IPS-18a (cell line): ENCODE data around the gene PPP1R13B.

Experiments used
- H3K27ac ChIP-seq: one replicate; pipeline ENCODE4 v1.5.1; 2013; ENCODE audit warnings: low read length
- H3K27me3 ChIP-seq: one replicate; pipeline ENCODE4 v1.6.1; 2013; ENCODE audit warnings: mild to moderate bottlenecking, low read length; ENCODE audit not compliant: control insufficient read depth, insufficient read depth
- H3K36me3 ChIP-seq: one replicate; pipeline ENCODE4 v1.6.1; 2013; ENCODE audit warnings: low read depth, low read length; ENCODE audit not compliant: control insufficient read depth
- H3K4me1 ChIP-seq: one replicate; pipeline ENCODE4 v1.6.1; 2013; ENCODE audit warnings: low read depth, low read length; ENCODE audit not compliant: control insufficient read depth
- H3K4me3 ChIP-seq: one replicate; pipeline ENCODE4 v1.5.1; 2013; ENCODE audit warnings: low read length
- H3K9ac ChIP-seq: one replicate; pipeline ENCODE4 v1.6.1; 2013; ENCODE audit warnings: mild to moderate bottlenecking, low read length, moderate library complexity
- H3K9me3 ChIP-seq: one replicate; pipeline ENCODE4 v1.6.1; 2013; ENCODE audit warnings: low read depth, low read length; ENCODE audit not compliant: control insufficient read depth

PPP1R13B gene

DNA sequence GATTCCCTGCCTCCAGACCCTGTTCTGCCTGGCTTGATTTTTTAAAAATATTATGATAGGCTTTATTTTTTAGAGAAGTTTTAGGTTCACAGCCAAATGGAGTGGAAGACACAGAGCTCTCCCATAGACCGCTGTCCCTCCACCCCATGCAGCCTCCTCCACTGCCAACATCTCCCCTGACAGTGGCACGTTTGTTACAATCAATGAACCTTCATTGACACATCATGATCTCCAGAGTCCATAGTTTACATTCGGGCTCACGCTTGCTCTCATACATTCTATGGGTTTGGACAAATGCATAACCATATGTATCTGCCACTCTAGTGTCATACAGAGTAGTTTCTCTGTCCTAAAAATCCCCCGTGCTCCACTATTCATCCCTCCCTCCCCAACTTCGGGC, 15.9 kb upstream of the PPP1R13B start:
- Histone ChIP-seq H3K9ac (no peak overlapping the region), H3K4me3 (no peak overlapping the region), H3K27ac (no peak overlapping the region), H3K27me3 (no peaks in the 10 kb centered on the region), H3K4me1 (no peaks in the 10 kb centered on the region), H3K36me3 (no peaks in the 10 kb centered on the region), H3K9me3 (no peaks in the 10 kb centered on the region)

DNA sequence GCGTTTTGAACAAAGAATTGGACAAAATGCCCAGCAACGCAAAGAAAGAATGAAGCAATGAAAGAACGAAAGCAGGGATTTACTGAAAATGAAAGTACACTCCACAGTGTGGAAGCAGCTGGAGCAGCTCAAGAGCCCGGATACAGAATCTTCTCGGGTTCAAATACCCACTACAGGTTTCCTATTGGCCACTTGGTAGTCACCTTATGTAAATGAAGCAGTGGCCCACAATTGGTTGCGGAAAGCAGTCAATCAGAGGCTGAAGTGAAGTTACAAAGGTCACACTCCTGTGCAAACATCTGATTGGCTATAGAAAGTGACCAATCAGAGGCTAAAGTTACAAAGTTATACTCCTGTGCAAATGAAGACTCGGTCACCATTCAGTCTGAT, 15.0 kb upstream of the PPP1R13B start:
- Histone ChIP-seq H3K36me3 (no peaks in the 10 kb centered on the region), H3K27ac (no peak overlapping the region), H3K27me3 (no peaks in the 10 kb centered on the region), H3K4me3 (no peak overlapping the region), H3K9ac (no peak overlapping the region), H3K9me3 (no peaks in the 10 kb centered on the region), H3K4me1 (no peaks in the 10 kb centered on the region)

DNA sequence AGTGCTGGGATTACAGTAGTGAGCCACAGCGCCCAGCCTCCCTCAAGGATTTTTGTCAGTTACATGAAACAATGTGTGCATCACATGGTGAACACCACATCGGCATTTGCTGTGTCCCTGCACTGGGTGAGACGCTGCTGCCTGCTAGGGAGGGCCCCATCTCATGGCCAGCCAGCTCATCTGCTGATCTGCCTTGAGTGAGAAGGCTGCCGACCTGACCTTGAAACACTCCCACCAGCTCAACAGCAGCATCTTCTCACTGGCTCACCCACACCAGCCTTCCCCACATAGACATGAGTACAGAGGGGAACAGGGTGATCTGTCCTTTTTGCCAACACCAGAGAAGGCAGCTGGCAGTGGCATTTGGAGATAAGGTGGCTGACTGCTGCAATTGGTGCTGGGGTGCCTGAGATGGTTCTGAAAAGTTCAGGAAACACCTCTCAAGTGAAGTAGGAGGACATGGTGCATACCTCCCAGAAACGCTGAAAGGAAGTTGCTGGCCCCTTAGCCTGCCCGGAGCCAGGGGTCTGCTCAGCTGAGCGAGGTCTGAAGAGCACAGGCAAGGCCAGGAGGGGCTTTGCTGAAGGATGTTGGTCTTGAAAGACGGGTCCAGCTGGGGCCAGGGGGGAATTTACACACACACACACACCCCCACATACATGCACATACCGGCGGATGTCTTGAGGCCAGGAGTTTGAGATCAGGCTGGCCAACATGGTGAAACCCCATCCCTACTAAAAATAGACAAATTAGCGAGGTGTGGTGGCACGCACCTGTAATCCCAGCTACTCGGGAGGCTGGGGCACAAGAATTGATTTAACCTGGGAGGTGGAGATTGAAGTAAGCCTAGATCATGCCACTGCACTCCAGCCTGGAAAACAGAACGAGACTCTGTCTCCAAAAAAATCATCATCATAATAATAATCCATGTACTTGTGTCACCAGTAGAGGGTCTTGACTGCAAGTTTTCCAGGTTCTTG, 14.3 kb upstream of the PPP1R13B start:
- no peak overlapping the region for H3K4me3 ChIP-seq
- no peak overlapping the region for H3K9ac ChIP-seq
- H3K36me3 ChIP-seq: no peaks in the 10 kb centered on the region
- no peaks in the 10 kb centered on the region for H3K27me3 ChIP-seq
- H3K9me3 ChIP-seq: no peaks in the 10 kb centered on the region
- H3K4me1 ChIP-seq: peaks cover 4% of the 10 kb centered on the region
- H3K27ac ChIP-seq: no peak overlapping the region

DNA sequence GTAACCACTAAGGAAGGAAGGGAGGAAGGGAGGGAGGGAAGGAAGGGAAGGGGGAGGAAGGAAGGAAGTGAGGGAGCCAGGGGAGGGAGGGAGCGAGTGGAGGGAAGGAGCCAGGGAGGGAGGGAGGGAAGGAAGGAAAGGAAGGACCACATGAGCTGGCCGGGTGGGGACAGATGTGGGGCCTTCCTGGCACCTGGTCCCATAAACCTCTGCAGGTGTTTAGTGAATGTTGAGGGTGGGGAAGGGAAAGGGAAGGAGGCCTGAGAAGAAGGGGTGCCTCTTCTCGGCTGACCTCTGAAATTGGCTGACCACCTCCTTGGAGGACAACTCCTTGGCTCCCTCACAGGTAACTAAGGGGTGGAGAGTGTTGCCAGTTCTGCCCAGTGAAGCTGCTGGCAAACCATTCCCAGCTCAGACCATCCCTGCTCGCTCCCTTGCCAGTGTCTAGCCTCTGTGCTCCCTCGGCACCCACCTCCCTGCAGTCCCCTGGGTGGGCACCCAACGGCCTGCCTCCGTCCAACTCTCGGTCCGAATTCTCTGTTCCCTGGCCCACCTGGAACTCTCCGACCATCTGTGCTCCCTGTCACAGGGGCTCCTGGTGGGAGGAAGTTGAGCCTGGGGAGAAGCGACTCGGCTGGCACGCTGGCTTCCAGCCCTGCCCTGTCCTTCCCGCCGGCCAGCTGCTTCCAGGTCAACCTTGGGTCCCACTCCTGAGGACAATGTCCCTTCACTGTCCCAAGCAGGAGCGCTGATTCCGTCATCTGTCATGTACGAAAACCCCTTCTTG, 12.2 kb upstream of the PPP1R13B start:
- H3K36me3 ChIP-seq: no peaks in the 10 kb centered on the region
- H3K9ac ChIP-seq: no peak overlapping the region
- H3K27ac ChIP-seq: no peak overlapping the region
- no peaks in the 10 kb centered on the region for H3K27me3 ChIP-seq
- H3K4me3 ChIP-seq: no peak overlapping the region
- peaks cover 20% of the 10 kb centered on the region for H3K4me1 ChIP-seq
- H3K9me3 ChIP-seq: no peaks in the 10 kb centered on the region

DNA sequence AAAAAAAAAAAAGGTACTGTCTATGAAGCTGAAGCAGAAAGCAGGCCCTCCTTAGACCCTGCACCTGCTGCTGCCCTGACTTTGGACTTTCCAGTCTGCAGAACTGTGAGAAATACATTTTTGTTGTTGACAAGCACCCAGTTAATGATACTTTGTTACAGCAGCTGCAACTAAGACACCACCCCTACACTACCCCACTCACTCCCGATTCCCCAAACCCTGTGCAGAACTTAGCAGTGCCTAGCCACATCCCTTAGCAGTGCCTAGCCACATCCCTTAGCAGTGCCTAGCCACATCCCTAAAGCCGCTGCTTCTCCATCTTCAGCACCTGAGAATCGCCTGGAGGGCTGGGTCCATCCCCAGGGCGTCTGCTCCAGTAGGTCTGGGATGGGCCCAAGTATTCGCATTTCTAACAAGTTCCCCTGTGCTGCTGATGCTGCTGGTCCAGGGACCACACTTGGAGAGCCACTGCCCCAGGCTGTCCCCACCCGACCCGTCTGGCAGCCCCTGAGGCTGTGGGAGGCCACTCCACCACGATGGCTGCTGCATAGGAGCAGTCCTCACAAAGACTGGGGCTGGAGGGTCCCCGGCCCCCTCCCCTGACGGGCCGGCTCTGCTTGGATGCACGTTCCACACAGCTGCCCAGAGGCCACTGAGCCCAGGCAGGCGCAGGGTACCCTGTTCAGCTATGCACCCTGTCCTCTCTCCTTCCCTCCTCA, 10.8 kb upstream of the PPP1R13B start:
- Histone ChIP-seq H3K9ac (no peak overlapping the region), H3K27ac (no peak overlapping the region), H3K9me3 (no peaks in the 10 kb centered on the region), H3K27me3 (no peaks in the 10 kb centered on the region), H3K36me3 (no peaks in the 10 kb centered on the region), H3K4me3 (no peak overlapping the region), H3K4me1 (peaks cover 20% of the 10 kb centered on the region)

DNA sequence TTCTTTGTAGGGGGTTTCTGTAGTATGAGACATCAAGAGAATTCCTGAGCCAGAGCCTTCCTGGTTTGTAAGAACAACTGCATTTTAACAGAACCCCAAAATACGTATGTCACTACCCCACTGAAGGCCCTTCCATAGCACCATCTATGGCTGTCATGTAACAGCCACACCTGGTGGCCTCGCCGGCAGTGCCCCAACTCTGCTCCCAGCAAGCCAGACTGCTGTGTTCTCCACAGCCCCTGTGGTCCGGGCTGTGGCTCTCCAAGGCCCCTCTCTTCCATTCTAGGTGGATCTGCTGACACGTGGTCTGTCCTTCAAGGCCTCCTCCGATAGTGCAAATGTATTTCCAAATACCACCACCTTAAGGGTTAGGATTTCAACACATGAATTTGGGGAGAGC, 9.9 kb upstream of the PPP1R13B start:
- Histone ChIP-seq H3K4me3 (no peak overlapping the region), H3K36me3 (no peaks in the 10 kb centered on the region), H3K27ac (no peak overlapping the region), H3K27me3 (no peaks in the 10 kb centered on the region), H3K9me3 (no peaks in the 10 kb centered on the region), H3K9ac (no peak overlapping the region), H3K4me1 (peaks cover 20% of the 10 kb centered on the region)

DNA sequence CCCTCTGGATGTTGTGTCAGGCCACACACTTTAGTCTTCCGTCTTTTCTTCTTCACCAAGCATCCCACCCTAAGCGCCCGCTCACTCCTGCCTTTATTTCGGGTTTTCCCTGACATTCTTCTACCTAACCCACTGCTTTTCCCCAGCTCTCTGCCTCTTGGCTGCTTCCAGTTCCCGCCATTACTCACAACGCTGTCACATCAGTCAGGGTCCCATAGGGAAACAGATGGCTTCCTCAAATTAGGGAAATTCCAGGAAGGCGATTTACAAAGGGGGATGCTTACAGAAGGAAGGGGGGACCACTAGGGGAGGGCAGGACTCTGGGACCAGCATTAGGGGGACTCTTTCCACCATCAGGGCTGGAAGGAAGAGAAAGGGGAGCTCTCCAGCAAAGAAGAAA, 9.2 kb upstream of the PPP1R13B start:
- Histone ChIP-seq H3K27me3 (no peaks in the 10 kb centered on the region), H3K36me3 (no peaks in the 10 kb centered on the region), H3K27ac (no peak overlapping the region), H3K9me3 (no peaks in the 10 kb centered on the region), H3K4me3 (no peak overlapping the region), H3K4me1 (peaks cover 20% of the 10 kb centered on the region), H3K9ac (no peak overlapping the region)

DNA sequence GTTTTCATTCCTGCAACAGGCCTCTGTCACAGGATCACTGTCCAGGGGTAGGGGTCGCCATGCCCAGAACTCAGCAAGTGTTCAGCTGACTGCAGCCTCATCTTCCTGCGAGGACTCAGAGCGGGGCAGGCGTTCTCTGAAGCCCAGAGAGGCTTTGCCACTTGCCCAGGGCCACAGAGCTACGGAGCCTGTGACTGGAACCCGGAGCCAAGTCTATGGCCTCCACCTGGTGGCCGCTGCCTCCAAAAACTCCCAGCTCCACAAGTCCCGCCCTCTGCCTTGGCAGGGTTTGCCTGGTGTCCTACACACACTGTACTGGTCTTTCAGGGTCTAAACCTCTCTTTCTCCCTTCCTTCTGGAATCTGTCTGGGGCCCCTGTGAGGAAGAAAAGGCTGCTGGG, 8.7 kb upstream of the PPP1R13B start:
- no peaks in the 10 kb centered on the region for H3K9me3 ChIP-seq
- no peaks in the 10 kb centered on the region for H3K27me3 ChIP-seq
- H3K27ac ChIP-seq: no peak overlapping the region
- H3K4me1 ChIP-seq: peaks cover 20% of the 10 kb centered on the region
- H3K4me3 ChIP-seq: no peak overlapping the region
- H3K36me3 ChIP-seq: no peaks in the 10 kb centered on the region
- no peak overlapping the region for H3K9ac ChIP-seq

DNA sequence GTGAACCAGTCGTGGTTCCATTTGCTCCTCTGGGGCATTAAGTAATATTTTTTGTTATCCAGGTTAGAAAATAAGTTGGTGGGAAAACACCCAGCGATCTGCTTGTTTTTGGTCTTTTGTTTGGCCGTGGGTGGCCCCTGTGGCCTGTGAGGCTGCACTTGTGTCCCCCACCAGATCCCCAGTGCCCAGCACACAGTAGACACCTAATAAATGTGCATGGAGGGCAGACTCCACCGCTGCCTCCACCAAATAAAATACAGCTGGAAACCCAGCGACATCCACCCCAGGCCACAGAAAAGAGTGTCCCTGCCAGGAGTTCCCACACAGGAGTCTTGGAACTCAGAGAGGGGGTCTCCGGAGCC, 8.3 kb upstream of the PPP1R13B start:
- Histone ChIP-seq H3K36me3 (no peaks in the 10 kb centered on the region), H3K27me3 (no peaks in the 10 kb centered on the region), H3K27ac (no peak overlapping the region), H3K9me3 (no peaks in the 10 kb centered on the region), H3K4me3 (no peak overlapping the region), H3K9ac (no peak overlapping the region), H3K4me1 (peaks cover 20% of the 10 kb centered on the region)

DNA sequence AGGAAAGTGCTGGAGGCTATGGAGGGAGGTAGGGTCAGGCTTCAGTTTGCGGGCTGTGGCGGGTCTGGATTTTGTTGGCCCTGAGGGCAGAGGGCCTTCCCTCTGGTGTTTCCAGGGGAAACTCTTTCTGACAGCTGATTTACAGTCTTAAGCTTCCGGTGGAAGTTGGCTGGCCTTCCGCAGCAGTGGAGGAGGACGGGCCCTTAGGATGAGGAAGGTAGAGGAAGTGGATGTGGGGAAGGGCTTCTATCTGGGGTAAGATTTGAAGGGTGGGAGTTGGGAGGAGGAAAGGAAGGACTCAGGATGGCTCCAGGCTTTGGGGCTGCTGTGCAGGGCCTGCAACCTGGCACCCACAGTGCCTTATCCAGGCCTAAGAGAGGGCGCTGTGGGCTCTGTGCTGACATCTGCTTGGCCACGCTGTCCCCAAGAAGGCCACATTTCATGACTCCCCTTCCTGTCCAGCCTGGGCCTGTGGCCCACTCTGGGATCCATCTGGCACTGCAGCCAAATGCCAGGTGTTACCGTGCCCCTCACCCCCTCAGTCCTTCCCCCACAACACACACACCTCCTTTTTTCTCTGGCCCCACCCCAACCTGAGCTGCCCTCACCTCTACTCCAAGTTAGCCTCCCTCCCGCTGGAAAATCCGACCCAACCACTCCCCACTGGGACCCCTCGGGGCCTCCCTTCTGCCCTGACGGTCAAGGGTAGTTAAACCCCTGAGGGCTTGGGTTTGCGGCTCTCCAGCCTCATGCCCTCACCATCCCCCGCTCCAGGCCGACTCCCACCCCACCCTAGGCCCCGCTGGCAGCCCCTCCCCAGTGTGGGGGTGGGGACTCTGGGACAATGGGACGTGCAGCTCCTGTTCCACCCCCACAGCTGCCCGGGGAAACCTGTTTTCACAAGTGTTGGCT, 7.7 kb upstream of the PPP1R13B start:
- no peak overlapping the region for H3K4me3 ChIP-seq
- no peaks in the 10 kb centered on the region for H3K9me3 ChIP-seq
- H3K27me3 ChIP-seq: no peaks in the 10 kb centered on the region
- H3K27ac ChIP-seq: no peak overlapping the region
- no peaks in the 10 kb centered on the region for H3K36me3 ChIP-seq
- no peak overlapping the region for H3K9ac ChIP-seq
- peaks cover 20% of the 10 kb centered on the region for H3K4me1 ChIP-seq
